Measurements from ENCODE around the gene CRLF3. TPM values are rescaled to one million over a fixed set of nuclear protein-coding genes. Genes with fewer than 3 reads are reported as not detected.
"Not testable (repeated sequence)": the region's sequence is repeated elsewhere in the genome, so short reads cannot be mapped to it uniquely, and the experiment has no call there.

CRLF3 gene
- total RNA-seq, 4 donors from 2014 or later = 16.8 to 22.5 (median 18.9) TPM

GRCh38 chr17:30794372-30794771 is 30.1 kb downstream of the CRLF3 start:
- intact Hi-C loops (cut with DNase I; ENCODE audit: low total_unique reads) = no loop called here
- WGBS, 2 donors = 84 to 86% methylated on average over 5 of the region's 5 CpGs
- TF ChIP-seq CTCF (IDR thresholded peaks at IDR 0.05) = no peak
- no peak for TF ChIP-seq POLR2A (IDR thresholded peaks at IDR 0.05)
- DNase-seq (ENCODE audit: low spot score in 2 of 2) = no peak
- no peak overlapping the region for H3K4me3 ChIP-seq (ENCODE audit: low read depth, poor library complexity, severe bottlenecking)

- 90 to 93% methylated on average over 9 of the region's 9 CpGs for WGBS, 2 donors
- no peak overlapping the region for H3K4me3 ChIP-seq (ENCODE audit: low read depth, poor library complexity, severe bottlenecking)
- DNase-seq (ENCODE audit: low spot score in 2 of 2) = no peak
- intact Hi-C loops (cut with DNase I; ENCODE audit: low total_unique reads) = no loop called here
- TF ChIP-seq POLR2A (IDR thresholded peaks at IDR 0.05) (no peak), CTCF (IDR thresholded peaks at IDR 0.05) (no peak)
Measured at GRCh38 chr17:30793282-30793977, 31.1 kb downstream of the CRLF3 start.

- TF ChIP-seq CTCF (IDR thresholded peaks at IDR 0.05) (no peak), POLR2A (IDR thresholded peaks at IDR 0.05) (no peak)
- intact Hi-C loops (cut with DNase I; ENCODE audit: low total_unique reads) = no loop called here
Measured at GRCh38 chr17:30790279-30790678, 34.2 kb downstream of the CRLF3 start.

GRCh38 chr17:30788918-30789317 is 35.6 kb downstream of the CRLF3 start:
- no peak overlapping the region for H3K4me3 ChIP-seq (ENCODE audit: low read depth, poor library complexity, severe bottlenecking)
- intact Hi-C loops (cut with DNase I; ENCODE audit: low total_unique reads) = no loop called here
- WGBS, 2 donors = 87 to 96% methylated on average over 2 of the region's 2 CpGs
- no peak for DNase-seq (ENCODE audit: low spot score in 2 of 2)
- no peak for TF ChIP-seq CTCF (IDR thresholded peaks at IDR 0.05)
- no peak for TF ChIP-seq POLR2A (IDR thresholded peaks at IDR 0.05)

More at GRCh38 chr17:30790279-30790678, 34.2 kb downstream of the CRLF3 start:
- H3K4me3 ChIP-seq (ENCODE audit: low read depth, poor library complexity, severe bottlenecking) = no peak overlapping the region
- DNase-seq (ENCODE audit: low spot score in 2 of 2) = no peak
- 74 to 76% methylated on average over 2 of the region's 2 CpGs for WGBS, 2 donors

- intact Hi-C loops (cut with DNase I; ENCODE audit: low total_unique reads) = no loop called here
- 78% methylated on average over 2 of the region's 2 CpGs for WGBS, 2 donors
- TF ChIP-seq POLR2A (IDR thresholded peaks at IDR 0.05) = no peak
- TF ChIP-seq CTCF (IDR thresholded peaks at IDR 0.05) = no peak
- DNase-seq (ENCODE audit: low spot score in 2 of 2) = no peak
- no peak overlapping the region for H3K4me3 ChIP-seq (ENCODE audit: low read depth, poor library complexity, severe bottlenecking)
Measured at GRCh38 chr17:30782206-30782605, 42.3 kb downstream of the CRLF3 start.

GRCh38 chr17:30780343-30780742 is 44.1 kb downstream of the CRLF3 start:
- H3K4me3 ChIP-seq (ENCODE audit: low read depth, poor library complexity, severe bottlenecking) = no peak overlapping the region
- DNase-seq (ENCODE audit: low spot score in 2 of 2) = peak in 1 of 2 donors; percentile 17
- WGBS, 2 donors = 91 to 96% methylated on average over 6 of the region's 6 CpGs
- no peak for TF ChIP-seq CTCF (IDR thresholded peaks at IDR 0.05)
- TF ChIP-seq POLR2A (IDR thresholded peaks at IDR 0.05) = no peak
- intact Hi-C loops (cut with DNase I; ENCODE audit: low total_unique reads) = no loop called here

- H3K4me3 ChIP-seq (ENCODE audit: low read depth, poor library complexity, severe bottlenecking); intact Hi-C loops (cut with DNase I; ENCODE audit: low total_unique reads); DNase-seq (ENCODE audit: low spot score in 2 of 2): not testable (repeated sequence)
- WGBS, 2 donors = 58 to 68% methylated on average over 3 of the region's 3 CpGs
Measured at GRCh38 chr17:30768771-30769170, 55.7 kb downstream of the CRLF3 start.

- peak in 1 of 2 donors; percentile 31 for DNase-seq (ENCODE audit: low spot score in 2 of 2)
- intact Hi-C loops (cut with DNase I; ENCODE audit: low total_unique reads); H3K4me3 ChIP-seq (ENCODE audit: low read depth, poor library complexity, severe bottlenecking): not testable (repeated sequence)
- WGBS, 2 donors = 96 to 97% methylated on average over 14 of the region's 14 CpGs
Measured at GRCh38 chr17:30767641-30768404, 56.7 kb downstream of the CRLF3 start.

All from lower leg skin (tissue), 4 donors.